HUES64 (cell line): ENCODE results near the gene MARK4. TPM values are rescaled to one million over a fixed set of nuclear protein-coding genes. Genes with fewer than 3 reads are reported as not detected.
A peak's percentile ranks its signal among the peaks of the same experiment; 100 is the strongest.

Source experiments
- H3K27ac ChIP-seq: 2 replicates; pipeline ENCODE4 v1.7.0; 2013; ENCODE audit warnings: low read depth, low read length, inconsistent platforms
- H3K27me3 ChIP-seq: 2 replicates; pipeline ENCODE4 v1.6.1; 2013; ENCODE audit warnings: mild to moderate bottlenecking, low read length; ENCODE audit not compliant: insufficient read depth
- H3K36me3 ChIP-seq: 2 replicates; pipeline ENCODE4 v1.6.1; 2013; ENCODE audit warnings: mild to moderate bottlenecking, low read length; ENCODE audit not compliant: insufficient read depth
- H3K4me1 ChIP-seq: 2 replicates; pipeline ENCODE4 v1.6.1; 2013; ENCODE audit warnings: mild to moderate bottlenecking, low read length, moderate library complexity; ENCODE audit not compliant: insufficient read depth
- H3K4me3 ChIP-seq: 2 replicates; pipeline ENCODE4 v1.5.1; 2013; ENCODE audit warnings: mild to moderate bottlenecking, low read length, moderate library complexity
- H3K9ac ChIP-seq: 2 replicates; pipeline ENCODE4 v1.6.1; 2013; ENCODE audit warnings: mild to moderate bottlenecking, low read depth, low read length
- H3K9me3 ChIP-seq: 2 replicates; pipeline ENCODE4 v1.6.1; 2013; ENCODE audit warnings: low read depth, low read length; ENCODE audit not compliant: insufficient read depth
- WGBS: fragments of 150-250, 120-280 bp; methylation state at CpG from one replicate; pipeline ENCODE4 v1.1.7; 2013; ENCODE audit warnings: missing lambda C conversion rate; 5-methylcytosine and 5-hydroxymethylcytosine counted together
- polyA plus RNA-seq, 2 experiments: library from polyadenylated mRNA; stranded (reverse); fragments of 50-300 nt; gene quantifications; one replicate each; pipeline ENCODE4 v1.2.3, GENCODE V29; 2013

The MARK4 gene
- polyA plus RNA-seq (2013, experiment 1 of 2): 20.5 TPM
- 28.8 TPM for polyA plus RNA-seq (2013, experiment 2 of 2)

- no peak within 1 kb of the TSS for H3K27ac ChIP-seq
- WGBS: under 1% methylated on average over 30 of the region's 58 CpGs
- H3K4me1 ChIP-seq: peaks cover 3% of the 10 kb centered on the region; the same call in 1 of the 2 replicates
- no peaks in the 10 kb centered on the region for H3K9me3 ChIP-seq
- peaks cover 6% of the 10 kb centered on the region for H3K27me3 ChIP-seq
- H3K9ac ChIP-seq: peak within 1 kb of the TSS; percentile 47
- H3K4me3 ChIP-seq: peak within 1 kb of the TSS; percentile 85
- no peaks in the 10 kb centered on the region for H3K36me3 ChIP-seq
Observed at GRCh38 chr19:45250832-45251451, at the start of gene MARK4. Gene MARK4, plus strand, starts transcription at chr19:45251271. Its CDS starts 318 bp downstream, at chr19:45251589.

GRCh38 chr19:45202637-45203036 is 48.4 kb upstream of the MARK4 start:
- no peak overlapping the region for H3K27ac ChIP-seq
- no peak overlapping the region for H3K4me3 ChIP-seq
- no peaks in the 10 kb centered on the region for H3K36me3 ChIP-seq
- H3K9me3 ChIP-seq: no peaks in the 10 kb centered on the region
- H3K9ac ChIP-seq: no peak overlapping the region
- H3K4me1 ChIP-seq: no peaks in the 10 kb centered on the region
- WGBS: 90% methylated on average over 6 of the region's 6 CpGs
- no peaks in the 10 kb centered on the region for H3K27me3 ChIP-seq

GRCh38 chr19:45205810-45206209 is 45.3 kb upstream of the MARK4 start:
- Histone ChIP-seq H3K27ac (no peak overlapping the region), H3K9ac (no peak overlapping the region), H3K4me1 (no peaks in the 10 kb centered on the region), H3K36me3 (no peaks in the 10 kb centered on the region), H3K4me3 (no peak overlapping the region), H3K9me3 (no peaks in the 10 kb centered on the region), H3K27me3 (no peaks in the 10 kb centered on the region)
- WGBS: 85% methylated on average over 12 of the region's 12 CpGs

GRCh38 chr19:45206328-45206727 is 44.7 kb upstream of the MARK4 start:
- H3K27me3 ChIP-seq: no peaks in the 10 kb centered on the region
- WGBS: 88% methylated on average over 2 of the region's 3 CpGs
- H3K36me3 ChIP-seq: no peaks in the 10 kb centered on the region
- no peak overlapping the region for H3K9ac ChIP-seq
- no peak overlapping the region for H3K27ac ChIP-seq
- no peaks in the 10 kb centered on the region for H3K9me3 ChIP-seq
- H3K4me3 ChIP-seq: no peak overlapping the region
- no peaks in the 10 kb centered on the region for H3K4me1 ChIP-seq

- H3K27ac ChIP-seq: no peak overlapping the region
- WGBS: 78% methylated on average over 17 of the region's 17 CpGs
- no peaks in the 10 kb centered on the region for H3K36me3 ChIP-seq
- H3K4me3 ChIP-seq: no peak overlapping the region
- no peak overlapping the region for H3K9ac ChIP-seq
- H3K4me1 ChIP-seq: peaks cover 4% of the 10 kb centered on the region; the same call in 1 of the 2 replicates
- H3K27me3 ChIP-seq: peaks cover 21% of the 10 kb centered on the region
- no peaks in the 10 kb centered on the region for H3K9me3 ChIP-seq
Observed at GRCh38 chr19:45211751-45212381, 39.2 kb upstream of the MARK4 start.

GRCh38 chr19:45213031-45213430 is 38.0 kb upstream of the MARK4 start:
- Histone ChIP-seq H3K9ac (no peak overlapping the region), H3K4me1 (peaks cover 7% of the 10 kb centered on the region; the same call in 1 of the 2 replicates), H3K27me3 (peaks cover 33% of the 10 kb centered on the region), H3K36me3 (no peaks in the 10 kb centered on the region), H3K27ac (no peak overlapping the region), H3K9me3 (no peaks in the 10 kb centered on the region), H3K4me3 (no peak overlapping the region)
- 89% methylated on average over 23 of the region's 23 CpGs for WGBS

- no peaks in the 10 kb centered on the region for H3K36me3 ChIP-seq
- no peaks in the 10 kb centered on the region for H3K9me3 ChIP-seq
- WGBS: 57% methylated on average over 35 of the region's 35 CpGs
- H3K27me3 ChIP-seq: peaks cover 36% of the 10 kb centered on the region
- no peak overlapping the region for H3K27ac ChIP-seq
- peaks cover 7% of the 10 kb centered on the region; the same call in 1 of the 2 replicates for H3K4me1 ChIP-seq
- peak overlapping the region; percentile 48 for H3K4me3 ChIP-seq
- H3K9ac ChIP-seq: 0 out of 2 replicates have a peak overlapping the region, but pooled peaks have one; percentile 13
Observed at GRCh38 chr19:45215391-45216191, 35.5 kb upstream of the MARK4 start.

GRCh38 chr19:45216667-45217066 is 34.4 kb upstream of the MARK4 start:
- Histone ChIP-seq H3K9me3 (no peaks in the 10 kb centered on the region), H3K27me3 (peaks cover 36% of the 10 kb centered on the region), H3K27ac (no peak overlapping the region), H3K9ac (no peak overlapping the region), H3K36me3 (no peaks in the 10 kb centered on the region), H3K4me1 (peaks cover 7% of the 10 kb centered on the region; the same call in 1 of the 2 replicates), H3K4me3 (peak overlapping the region; percentile 51; the same call in 1 of the 2 replicates)
- WGBS: 88% methylated on average over 6 of the region's 6 CpGs

- Histone ChIP-seq H3K36me3 (no peaks in the 10 kb centered on the region), H3K27ac (no peak overlapping the region), H3K4me1 (peaks cover 7% of the 10 kb centered on the region; the same call in 1 of the 2 replicates), H3K9me3 (no peaks in the 10 kb centered on the region), H3K9ac (peak overlapping the region; percentile 51; the same call in 1 of the 2 replicates), H3K27me3 (peaks cover 36% of the 10 kb centered on the region), H3K4me3 (peak overlapping the region; percentile 51)
- 78% methylated on average over 46 of the region's 46 CpGs for WGBS
Observed at GRCh38 chr19:45217193-45217956, 33.7 kb upstream of the MARK4 start.

GRCh38 chr19:45217957-45218334 is 33.1 kb upstream of the MARK4 start:
- Histone ChIP-seq H3K36me3 (no peaks in the 10 kb centered on the region), H3K4me3 (peak overlapping the region; percentile 51)

More at GRCh38 chr19:45217957-45218334, 33.1 kb upstream of the MARK4 start:
- 81% methylated on average over 14 of the region's 14 CpGs for WGBS
- H3K9me3 ChIP-seq: no peaks in the 10 kb centered on the region
- no peak overlapping the region for H3K9ac ChIP-seq
- H3K27me3 ChIP-seq: peaks cover 36% of the 10 kb centered on the region
- H3K4me1 ChIP-seq: peaks cover 7% of the 10 kb centered on the region; the same call in 1 of the 2 replicates
- no peak overlapping the region for H3K27ac ChIP-seq
